RWPE1 (cell line): ENCODE results near the gene MRC1.
A peak's percentile ranks its signal among the peaks of the same experiment; 100 is the strongest.

Experiments
- CTCF ChIA-PET: fragments of 350-600 bp; sonication (Branson Sonifier 250); formaldehyde crosslinking; extraction: SDS; loops from one replicate; lab custom pipeline; 2021; lab: Yijun Ruan, JAX
- POLR2A ChIA-PET: fragments of 400-600 bp; formaldehyde crosslinking; extraction: SDS; loops from one replicate; lab custom pipeline; 2020; ENCODE audit warnings: antibody characterized with exemption; ENCODE audit not compliant: low non-redundant PET; lab: Yijun Ruan, JAX
- DNase-seq: peaks from one replicate; pipeline ENCODE4 v3.0.0; 2012; ENCODE audit warnings: low spot score
- H3K27ac ChIP-seq: fragments of 450-650 bp; 2 replicates; pipeline ENCODE4 v1.5.1; 2017
- CTCF ChIP-seq: fragments of 450-650 bp; conservative IDR thresholded peaks from 2 replicates; pipeline ENCODE4 v1.5.1; 2017; ENCODE audit warnings: low read depth, mild to moderate bottlenecking

The MRC1 gene

DNA sequence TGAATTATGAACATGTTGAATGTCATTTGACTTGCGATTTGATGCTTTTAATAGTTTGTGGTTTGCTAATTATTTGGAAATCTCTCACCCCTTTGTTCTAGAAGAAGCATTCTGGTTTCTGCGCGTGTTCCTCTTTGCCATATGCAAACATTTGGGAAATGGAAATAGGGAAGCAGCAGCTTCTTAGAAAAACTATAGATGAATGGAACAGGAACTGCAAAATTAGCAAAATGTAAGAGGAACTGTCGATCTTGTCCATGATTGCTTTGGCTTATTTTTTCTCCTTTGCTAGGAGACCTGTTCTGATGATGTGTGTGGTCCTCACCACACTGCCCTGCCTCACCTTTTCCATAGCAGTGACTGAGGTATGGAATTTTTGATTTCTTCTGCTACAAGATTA is 38.1 kb upstream of the MRC1 start:
- no peak for TF ChIP-seq CTCF
- ChIA-PET CTCF (no interaction called here), POLR2A (no interaction called here)
- no peak for DNase-seq
- H3K27ac ChIP-seq, result no peak overlapping the region

DNA sequence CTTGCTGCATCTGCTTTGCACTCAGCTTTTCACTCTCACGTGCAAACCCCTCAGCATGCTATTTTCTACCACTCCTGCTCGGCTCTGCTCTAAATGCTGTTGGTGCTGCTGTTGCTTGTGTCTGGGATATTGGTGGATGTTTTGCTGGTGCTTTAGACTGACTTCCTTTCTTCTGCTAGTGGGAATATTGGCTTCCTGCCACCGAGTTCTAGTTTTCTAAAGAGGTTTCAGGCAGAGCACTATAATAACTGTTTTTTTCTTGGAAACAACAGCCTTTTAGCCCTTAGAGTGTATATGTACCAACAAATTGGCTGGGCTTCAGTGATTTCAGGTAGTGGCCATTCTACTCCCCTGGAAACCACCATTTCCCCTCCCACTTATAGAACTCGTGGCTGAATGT is 29.4 kb upstream of the MRC1 start:
- POLR2A ChIA-PET, result no interaction called here
- TF ChIP-seq CTCF, result no peak
- no peak for DNase-seq
- H3K27ac ChIP-seq, result no peak overlapping the region
- CTCF ChIA-PET, result no interaction called here

- no peak for DNase-seq
- ChIA-PET CTCF (interaction anchor here (0.7 kb wide), 1 partner anchor 1948 kb away, joined by 5 read pairs; no protein-coding TSS in a partner anchor), POLR2A (interaction anchor here (0.7 kb wide), 1 partner anchor 11 kb away, joined by 3 read pairs; no protein-coding TSS in a partner anchor)
- no peak for TF ChIP-seq CTCF
- H3K27ac ChIP-seq, result no peak overlapping the region
Observed at GRCh38 chr10:17780727-17781126, 28.4 kb upstream of the MRC1 start.

DNA sequence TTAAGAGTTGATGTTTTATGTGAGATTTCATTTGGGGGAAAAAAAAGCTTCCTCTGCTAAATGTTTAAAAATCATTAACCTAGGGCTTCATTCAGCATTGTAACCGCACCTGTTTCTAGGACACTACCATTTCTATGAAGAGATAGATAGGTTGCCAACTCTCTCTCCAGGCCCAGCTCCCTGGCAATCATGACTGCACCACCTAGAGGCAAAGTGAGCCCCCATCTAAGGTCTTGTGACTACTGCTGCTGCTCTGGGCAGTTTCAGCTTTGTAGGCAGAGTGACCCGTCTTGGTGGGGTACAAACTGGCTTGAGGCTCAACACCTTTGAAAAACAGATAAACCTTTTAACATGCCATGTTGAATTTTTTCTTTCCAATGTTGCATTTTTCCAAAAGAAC is 27.3 kb upstream of the MRC1 start:
- POLR2A ChIA-PET, result no interaction called here
- DNase-seq, result no peak
- CTCF ChIA-PET, result no interaction called here
- H3K27ac ChIP-seq, result no peak overlapping the region
- TF ChIP-seq CTCF, result no peak

DNA sequence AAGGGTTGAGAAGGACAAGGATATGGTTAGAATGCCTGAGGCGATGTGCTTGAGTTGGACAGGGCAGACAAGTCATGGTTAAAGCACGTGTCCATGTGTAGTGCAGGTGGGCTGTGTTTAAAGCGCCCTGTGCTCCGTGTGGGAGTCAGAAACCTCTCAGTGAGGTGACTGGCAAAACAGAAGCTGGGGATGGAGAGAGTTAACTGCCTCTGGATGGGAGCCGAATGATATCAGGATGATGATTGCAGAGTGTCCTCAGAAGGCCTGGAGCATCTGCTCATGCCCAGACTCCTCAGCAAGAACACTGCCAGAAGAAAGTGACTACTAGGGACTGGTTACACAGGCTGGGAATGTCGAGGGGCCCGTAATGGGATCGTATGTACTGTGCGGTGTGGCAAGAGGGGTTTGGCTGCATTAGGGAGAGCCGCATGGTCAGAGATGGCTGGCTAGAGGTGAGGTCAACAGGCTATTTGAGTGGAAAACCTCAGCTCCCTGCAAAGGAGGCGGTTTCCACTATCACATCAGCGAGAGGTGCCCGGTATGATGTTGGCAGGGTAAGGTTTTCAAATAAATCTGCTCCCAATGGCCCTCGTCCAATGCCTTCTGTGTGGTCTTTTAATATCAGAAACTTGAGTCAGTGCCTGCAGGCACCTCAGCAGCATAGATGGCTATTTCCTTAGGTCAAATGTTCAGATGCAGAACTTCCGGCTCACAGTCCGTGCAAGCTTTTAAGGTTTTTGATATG is 26.1 kb upstream of the MRC1 start:
- ChIA-PET POLR2A (interaction anchor here (0.6 kb wide), 1 partner anchor 994 kb away, joined by 3 read pairs; no protein-coding TSS in a partner anchor), CTCF (interaction anchor here (0.5 to 1.0 kb wide), 3 partner anchors 26 to 875 kb away, joined by 3 read pairs; partner anchors contain the start of gene MRC1)
- DNase-seq, result peak; percentile 81
- TF ChIP-seq CTCF, result no peak
- peak overlapping the region; percentile 91 for H3K27ac ChIP-seq

DNA sequence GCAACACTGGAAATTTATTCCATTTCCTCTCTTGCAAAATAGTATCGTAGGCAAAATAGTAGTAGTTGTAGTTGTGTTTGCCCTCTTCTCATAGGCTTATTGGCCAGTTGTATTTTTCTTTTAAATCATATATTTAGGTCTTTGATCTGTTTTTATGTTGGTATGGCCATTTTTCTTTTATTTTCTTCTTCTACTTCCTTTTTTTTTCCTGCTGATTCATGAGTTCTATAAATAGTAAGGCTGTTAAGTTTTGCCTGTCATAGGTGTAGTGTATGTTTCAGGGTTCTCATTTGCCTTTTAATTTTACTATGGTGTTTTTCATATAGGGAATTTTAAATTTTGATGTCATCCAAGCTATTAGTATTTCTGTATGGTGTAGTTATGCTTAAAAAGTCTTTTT is 25.4 kb upstream of the MRC1 start:
- no peak for DNase-seq
- POLR2A ChIA-PET, result no interaction called here
- no peak for TF ChIP-seq CTCF

More for the DNA sequence above, 25.4 kb upstream of the MRC1 start:
- peak overlapping the region; percentile 91; the same call in 1 of the 2 replicates for H3K27ac ChIP-seq
- CTCF ChIA-PET, result interaction anchor here (0.5 to 1.0 kb wide), 2 partner anchors 25 to 89 kb away, joined by 3 read pairs; partner anchors contain the start of gene MRC1
